ENCODE results near the gene GPRC6A.

GPRC6A gene

GRCh38 chr6:116767715-116768114, 61.2 kb downstream of the GPRC6A start:
- Histone ChIP-seq H3K9ac (ENCODE audit: low read length) (no peak overlapping the region), H3K4me1 (ENCODE audit: control insufficient read depth, insufficient read depth, low read depth, low read length) (peaks cover 12% of the 10 kb centered on the region)
- no CpG with 5 or more reads among the region's 2 CpGs for WGBS

GRCh38 chr6:116766506-116767176, 62.2 kb downstream of the GPRC6A start:
- no peak overlapping the region for H2BK12ac ChIP-seq (ENCODE audit: low read length in 2 of 2)
- H3K18ac ChIP-seq (ENCODE audit: low read depth in 1 of 2, low read length in 2 of 2): no peak overlapping the region
- H2AK5ac ChIP-seq (ENCODE audit: low read length, severe bottlenecking): no peak overlapping the region
- H3K4me2 ChIP-seq (ENCODE audit: low read length, poor library complexity, severe bottlenecking): no peak overlapping the region
- no peak overlapping the region for H4K91ac ChIP-seq (ENCODE audit: low read length)
- no peaks in the 10 kb centered on the region for H3K36me3 ChIP-seq (ENCODE audit: control insufficient read depth in 1 of 2, insufficient read depth in 2 of 2, low read depth in 1 of 2, low read length in 2 of 2)
- no peak overlapping the region for H2BK15ac ChIP-seq (ENCODE audit: low read depth, poor library complexity, severe bottlenecking)
- no peak overlapping the region for H3K23ac ChIP-seq (ENCODE audit: low read length in 2 of 2)
- no peak for DNase-seq
- no peak overlapping the region for H4K8ac ChIP-seq (ENCODE audit: low read length)
- H3K27ac ChIP-seq (ENCODE audit: low read length, poor library complexity, severe bottlenecking): no peak overlapping the region
- no peak overlapping the region for H2AFZ ChIP-seq (ENCODE audit: low read depth, low read length)
- no peaks in the 10 kb centered on the region for H3K9me3 ChIP-seq (ENCODE audit: control insufficient read depth, low read length)
- peaks cover 13 to 17% of the 10 kb centered on the region in 2 experiments for H3K27me3 ChIP-seq (ENCODE audit: control insufficient read depth in 1 of 2, insufficient read depth in 1 of 2, low read length in 2 of 2)
- H3K4me3 ChIP-seq (ENCODE audit: insufficient read depth in 1 of 2, low read depth in 1 of 2, low read length in 2 of 2): no peak overlapping the region
- no peak overlapping the region for H2BK120ac ChIP-seq (ENCODE audit: low read depth, low read length)
- no peak overlapping the region for H3K4ac ChIP-seq (ENCODE audit: low read depth in 1 of 2, low read length in 2 of 2)
- no peak overlapping the region for H3K14ac ChIP-seq (ENCODE audit: low read length in 2 of 2)
- H2BK5ac ChIP-seq (ENCODE audit: low read depth, low read length, poor library complexity, severe bottlenecking): no peak overlapping the region
- H3K4me1 ChIP-seq (ENCODE audit: control insufficient read depth, insufficient read depth, low read depth, low read length): peaks cover 12% of the 10 kb centered on the region
- H3K79me1 ChIP-seq (replicated peaks; ENCODE audit: low read length, poor library complexity, severe bottlenecking): no peaks in the 10 kb centered on the region
- 60% methylated on average over 5 of the region's 5 CpGs for WGBS
- no peak overlapping the region for H3K9ac ChIP-seq (ENCODE audit: low read length)

More at GRCh38 chr6:116767715-116768114, 61.2 kb downstream of the GPRC6A start:
- H2BK15ac ChIP-seq (ENCODE audit: low read depth, poor library complexity, severe bottlenecking): no peak overlapping the region
- no peaks in the 10 kb centered on the region for H3K79me1 ChIP-seq (replicated peaks; ENCODE audit: low read length, poor library complexity, severe bottlenecking)
- no peak overlapping the region for H2AFZ ChIP-seq (ENCODE audit: low read depth, low read length)
- no peaks in the 10 kb centered on the region for H3K36me3 ChIP-seq (ENCODE audit: control insufficient read depth in 1 of 2, insufficient read depth in 2 of 2, low read depth in 1 of 2, low read length in 2 of 2)
- DNase-seq: no peak
- H3K4me2 ChIP-seq (ENCODE audit: low read length, poor library complexity, severe bottlenecking): no peak overlapping the region
- no peak overlapping the region for H3K4me3 ChIP-seq (ENCODE audit: insufficient read depth in 1 of 2, low read depth in 1 of 2, low read length in 2 of 2)
- H3K4ac ChIP-seq (ENCODE audit: low read depth in 1 of 2, low read length in 2 of 2): no peak overlapping the region
- no peak overlapping the region for H3K18ac ChIP-seq (ENCODE audit: low read depth in 1 of 2, low read length in 2 of 2)
- H2BK12ac ChIP-seq (ENCODE audit: low read length in 2 of 2): no peak overlapping the region
- H3K27me3 ChIP-seq (ENCODE audit: control insufficient read depth in 1 of 2, insufficient read depth in 1 of 2, low read length in 2 of 2): peaks cover 13 to 17% of the 10 kb centered on the region in 2 experiments
- H2BK120ac ChIP-seq (ENCODE audit: low read depth, low read length): no peak overlapping the region
- H4K8ac ChIP-seq (ENCODE audit: low read length): no peak overlapping the region
- H4K91ac ChIP-seq (ENCODE audit: low read length): no peak overlapping the region
- no peaks in the 10 kb centered on the region for H3K9me3 ChIP-seq (ENCODE audit: control insufficient read depth, low read length)
- no peak overlapping the region for H3K23ac ChIP-seq (ENCODE audit: low read length in 2 of 2)
- H2BK5ac ChIP-seq (ENCODE audit: low read depth, low read length, poor library complexity, severe bottlenecking): no peak overlapping the region
- H3K14ac ChIP-seq (ENCODE audit: low read length in 2 of 2): no peak overlapping the region
- no peak overlapping the region for H3K27ac ChIP-seq (ENCODE audit: low read length, poor library complexity, severe bottlenecking)
- no peak overlapping the region for H2AK5ac ChIP-seq (ENCODE audit: low read length, severe bottlenecking)

GRCh38 chr6:116764961-116765841, 63.7 kb downstream of the GPRC6A start, which contains the start of gene FAM162B:
Gene FAM162B (minus strand): TSS chr6:116765719. CDS start chr6:116765576, 143 bp downstream.
- Histone ChIP-seq H2AK5ac (ENCODE audit: low read length, severe bottlenecking) (no peak within 1 kb of the TSS), H3K27me3 (ENCODE audit: control insufficient read depth in 1 of 2, insufficient read depth in 1 of 2, low read length in 2 of 2) (peaks cover 13 to 17% of the 10 kb centered on the region in 2 experiments), H2AFZ (ENCODE audit: low read depth, low read length) (peak within 1 kb of the TSS; percentile 81), H3K36me3 (ENCODE audit: control insufficient read depth in 1 of 2, insufficient read depth in 2 of 2, low read depth in 1 of 2, low read length in 2 of 2) (no peaks in the 10 kb centered on the region), H2BK12ac (ENCODE audit: low read length in 2 of 2) (peak within 1 kb of the TSS in 1 of 2 experiments; percentile 23), H2BK120ac (ENCODE audit: low read depth, low read length) (peak within 1 kb of the TSS; percentile 69), H3K9ac (ENCODE audit: low read length) (peak within 1 kb of the TSS; percentile 58), H3K4me2 (ENCODE audit: low read length, poor library complexity, severe bottlenecking) (peak within 1 kb of the TSS; percentile 92), H3K9me3 (ENCODE audit: control insufficient read depth, low read length) (no peaks in the 10 kb centered on the region), H4K8ac (ENCODE audit: low read length) (peak within 1 kb of the TSS; percentile 71), H2BK5ac (ENCODE audit: low read depth, low read length, poor library complexity, severe bottlenecking) (no peak within 1 kb of the TSS), H3K4ac (ENCODE audit: low read depth in 1 of 2, low read length in 2 of 2) (no peak within 1 kb of the TSS), H3K4me3 (ENCODE audit: insufficient read depth in 1 of 2, low read depth in 1 of 2, low read length in 2 of 2) (peak within 1 kb of the TSS; percentile 62 to 80), H3K79me1 (replicated peaks; ENCODE audit: low read length, poor library complexity, severe bottlenecking) (no peaks in the 10 kb centered on the region), H3K4me1 (ENCODE audit: control insufficient read depth, insufficient read depth, low read depth, low read length) (peaks cover 12% of the 10 kb centered on the region), H3K23ac (ENCODE audit: low read length in 2 of 2) (peak within 1 kb of the TSS in 1 of 2 experiments; percentile 46), H3K18ac (ENCODE audit: low read depth in 1 of 2, low read length in 2 of 2) (peak within 1 kb of the TSS; percentile 59), H3K27ac (ENCODE audit: low read length, poor library complexity, severe bottlenecking) (no peak within 1 kb of the TSS), H2BK15ac (ENCODE audit: low read depth, poor library complexity, severe bottlenecking) (no peak within 1 kb of the TSS), H3K14ac (ENCODE audit: low read length in 2 of 2) (peak within 1 kb of the TSS in 1 of 2 experiments; percentile 35), H4K91ac (ENCODE audit: low read length) (peak within 1 kb of the TSS; percentile 78)
- peak; percentile 44 for DNase-seq
- under 1% methylated on average over 78 of the region's 89 CpGs for WGBS

- Histone ChIP-seq H3K27me3 (ENCODE audit: control insufficient read depth in 1 of 2, insufficient read depth in 1 of 2, low read length in 2 of 2) (peaks cover 13 to 17% of the 10 kb centered on the region in 2 experiments), H3K14ac (ENCODE audit: low read length in 2 of 2) (peak overlapping the region in 1 of 2 experiments; percentile 35), H2BK12ac (ENCODE audit: low read length in 2 of 2) (no peak overlapping the region), H3K4me2 (ENCODE audit: low read length, poor library complexity, severe bottlenecking) (peak overlapping the region; percentile 92), H3K9me3 (ENCODE audit: control insufficient read depth, low read length) (no peaks in the 10 kb centered on the region), H4K91ac (ENCODE audit: low read length) (no peak overlapping the region), H2AK5ac (ENCODE audit: low read length, severe bottlenecking) (no peak overlapping the region), H2BK5ac (ENCODE audit: low read depth, low read length, poor library complexity, severe bottlenecking) (no peak overlapping the region), H3K4me1 (ENCODE audit: control insufficient read depth, insufficient read depth, low read depth, low read length) (peaks cover 12% of the 10 kb centered on the region), H2BK15ac (ENCODE audit: low read depth, poor library complexity, severe bottlenecking) (no peak overlapping the region), H3K79me1 (replicated peaks; ENCODE audit: low read length, poor library complexity, severe bottlenecking) (no peaks in the 10 kb centered on the region), H3K36me3 (ENCODE audit: control insufficient read depth in 1 of 2, insufficient read depth in 2 of 2, low read depth in 1 of 2, low read length in 2 of 2) (no peaks in the 10 kb centered on the region), H2BK120ac (ENCODE audit: low read depth, low read length) (no peak overlapping the region), H4K8ac (ENCODE audit: low read length) (peak overlapping the region; percentile 71), H3K4me3 (ENCODE audit: insufficient read depth in 1 of 2, low read depth in 1 of 2, low read length in 2 of 2) (peak overlapping the region; percentile 62 to 80), H3K27ac (ENCODE audit: low read length, poor library complexity, severe bottlenecking) (no peak overlapping the region), H3K9ac (ENCODE audit: low read length) (peak overlapping the region; percentile 58), H2AFZ (ENCODE audit: low read depth, low read length) (peak overlapping the region; percentile 81), H3K4ac (ENCODE audit: low read depth in 1 of 2, low read length in 2 of 2) (no peak overlapping the region), H3K23ac (ENCODE audit: low read length in 2 of 2) (no peak overlapping the region), H3K18ac (ENCODE audit: low read depth in 1 of 2, low read length in 2 of 2) (no peak overlapping the region)
- 9% methylated on average over 18 of the region's 19 CpGs for WGBS
- DNase-seq: peak; percentile 10
These were observed 64.3 kb downstream of the GPRC6A start for GRCh38 chr6:116764629-116764960.
